GM19351 (cell line): ENCODE data around the gene SLC2A10.
"Not testable (repeated sequence)": the region's sequence is repeated elsewhere in the genome, so short reads cannot be mapped to it uniquely, and the experiment has no call there.

Source experiments
- ATAC-seq: cut with Tn5 transposase; IDR thresholded peaks from one replicate; pipeline ENCODE4 v1.9.1; 2021; ENCODE audit warnings: mild to moderate bottlenecking, moderate library complexity; ENCODE audit not compliant: unreplicated experiment

SLC2A10 gene

DNA sequence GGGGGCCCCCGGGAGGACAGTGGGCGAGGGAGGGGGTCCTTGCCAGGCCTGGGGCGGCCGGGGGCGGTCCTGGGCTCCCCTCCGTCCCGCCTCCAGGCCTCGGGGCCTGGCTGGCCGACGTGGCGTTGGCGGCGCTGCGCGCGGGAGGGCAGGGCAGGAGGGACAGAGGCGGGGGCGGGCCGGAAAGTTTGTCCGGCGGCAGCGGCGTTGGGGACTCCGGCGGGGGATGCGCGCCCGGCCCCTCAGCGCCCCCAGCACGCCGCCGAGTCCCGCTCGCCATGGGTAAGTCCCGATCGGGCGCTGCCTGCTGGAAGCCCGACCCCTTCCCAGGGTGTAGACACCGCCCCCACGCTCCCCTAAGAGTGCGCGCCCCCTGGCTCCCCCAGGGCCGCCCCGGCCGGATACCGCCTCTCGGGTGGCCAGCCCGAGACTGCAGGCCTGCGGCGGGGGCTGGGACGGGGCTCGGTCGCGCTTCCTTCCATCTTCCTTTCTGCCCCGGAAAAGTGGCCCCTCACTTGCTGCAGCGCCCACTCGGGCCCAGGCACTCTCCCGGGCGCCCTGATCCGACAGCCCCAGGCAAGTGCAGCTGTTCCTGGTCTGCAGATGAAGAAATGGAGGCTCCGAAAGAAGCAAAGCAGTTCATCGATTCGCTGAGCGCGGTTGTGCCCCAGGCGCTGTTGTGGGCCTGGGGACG lies at the start of gene SLC2A10:
Gene SLC2A10 (plus strand): TSS at position 191 of the 694 bp plus-strand sequence. CDS start 88 bp downstream, at position 279.
- ATAC-seq: no peak

DNA sequence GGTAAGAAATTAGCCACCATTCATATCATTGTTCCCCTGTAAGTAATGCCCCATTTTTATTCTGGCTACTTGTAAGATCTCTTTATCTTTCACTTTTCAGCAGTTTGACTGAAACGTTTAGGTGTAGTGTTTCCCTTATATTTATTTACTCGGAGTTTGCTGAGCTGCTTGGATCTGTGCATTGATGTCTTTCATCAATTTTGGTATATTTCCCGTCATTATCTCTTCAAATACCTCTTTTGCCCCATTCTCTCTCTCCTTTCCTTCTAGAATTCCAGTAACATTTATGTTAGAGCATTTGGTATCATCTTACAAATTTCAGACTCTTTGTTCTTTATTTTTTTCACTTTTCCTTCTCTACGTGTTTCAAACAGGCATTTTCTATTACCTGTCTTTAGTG lies 49.0 kb upstream of the SLC2A10 start:
- ATAC-seq: no peak

DNA sequence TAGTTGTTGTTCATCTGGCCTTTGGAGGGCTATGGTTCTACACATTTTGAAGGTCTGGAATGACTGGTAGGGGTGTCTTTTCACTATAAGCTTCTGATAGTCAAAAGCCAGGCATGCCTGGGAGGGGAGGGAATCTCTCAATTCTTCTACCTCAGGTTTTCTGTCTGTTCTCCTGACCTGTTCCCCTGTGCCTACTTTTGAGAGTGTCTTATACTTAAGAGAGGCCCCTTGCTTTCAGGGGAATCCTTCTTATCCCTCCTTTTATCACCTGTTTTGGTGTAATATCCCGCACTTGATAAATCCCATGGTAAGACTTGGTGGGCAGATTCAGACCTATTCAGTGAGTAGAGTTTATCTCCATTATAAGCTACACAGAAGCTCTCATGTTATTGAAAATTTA lies 47.8 kb upstream of the SLC2A10 start:
- no peak for ATAC-seq

DNA sequence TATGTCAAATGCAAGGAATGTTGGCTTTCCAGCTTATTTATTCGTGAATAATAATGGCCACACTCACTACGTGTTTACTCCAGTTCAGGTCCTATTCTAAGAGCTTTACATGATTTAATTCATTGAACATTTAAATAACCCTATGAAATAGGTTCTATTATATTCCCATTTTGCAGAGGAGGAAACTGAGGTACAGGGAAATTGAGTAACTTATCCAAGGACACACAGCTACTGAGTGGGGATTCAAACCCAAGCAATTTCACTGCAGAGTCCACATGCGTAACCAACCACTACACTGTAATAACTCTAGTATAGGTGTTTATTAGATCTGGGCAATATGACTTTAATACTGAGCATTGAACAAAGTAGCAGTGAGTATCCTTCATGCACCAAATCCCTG lies 45.9 kb upstream of the SLC2A10 start:
- no peak for ATAC-seq

DNA sequence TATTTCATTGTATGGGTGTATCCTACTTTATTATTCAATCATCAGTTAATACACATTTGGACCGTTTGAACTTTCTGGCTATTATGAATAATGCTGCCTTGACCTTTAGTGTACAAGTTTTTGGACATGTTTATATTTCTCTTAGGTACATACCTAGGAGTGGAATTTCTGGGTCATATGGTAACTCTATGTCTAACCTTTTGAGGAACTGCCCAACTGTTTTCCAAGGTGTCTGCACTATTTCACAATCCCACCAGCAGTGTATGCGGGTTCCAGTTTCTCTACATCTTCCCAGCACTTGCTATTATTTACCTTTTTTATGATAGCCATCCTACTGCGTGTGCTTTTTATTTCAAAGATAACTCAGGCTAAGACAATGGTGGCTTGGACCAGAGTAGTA lies 43.8 kb upstream of the SLC2A10 start:
- no peak for ATAC-seq

DNA sequence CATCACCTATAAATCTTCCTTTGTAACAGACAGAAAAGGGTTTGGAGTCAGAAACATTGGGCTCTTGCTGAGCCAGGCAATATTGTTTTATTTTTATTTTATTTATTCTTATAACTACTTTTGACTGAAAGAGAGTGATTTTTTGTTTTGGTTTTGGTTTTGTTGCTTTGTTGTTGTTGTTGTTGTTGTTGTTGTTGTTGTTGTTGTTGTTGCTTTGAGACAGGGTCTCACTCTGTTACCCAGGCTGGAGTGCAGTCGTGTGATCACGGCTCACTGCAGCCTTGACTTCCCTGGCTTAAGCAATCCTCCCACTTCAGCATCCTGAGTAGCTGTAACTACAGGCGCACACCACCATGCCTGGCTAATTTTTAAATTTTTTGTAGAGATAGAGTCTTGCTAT lies 43.1 kb upstream of the SLC2A10 start:
- ATAC-seq: no peak

DNA sequence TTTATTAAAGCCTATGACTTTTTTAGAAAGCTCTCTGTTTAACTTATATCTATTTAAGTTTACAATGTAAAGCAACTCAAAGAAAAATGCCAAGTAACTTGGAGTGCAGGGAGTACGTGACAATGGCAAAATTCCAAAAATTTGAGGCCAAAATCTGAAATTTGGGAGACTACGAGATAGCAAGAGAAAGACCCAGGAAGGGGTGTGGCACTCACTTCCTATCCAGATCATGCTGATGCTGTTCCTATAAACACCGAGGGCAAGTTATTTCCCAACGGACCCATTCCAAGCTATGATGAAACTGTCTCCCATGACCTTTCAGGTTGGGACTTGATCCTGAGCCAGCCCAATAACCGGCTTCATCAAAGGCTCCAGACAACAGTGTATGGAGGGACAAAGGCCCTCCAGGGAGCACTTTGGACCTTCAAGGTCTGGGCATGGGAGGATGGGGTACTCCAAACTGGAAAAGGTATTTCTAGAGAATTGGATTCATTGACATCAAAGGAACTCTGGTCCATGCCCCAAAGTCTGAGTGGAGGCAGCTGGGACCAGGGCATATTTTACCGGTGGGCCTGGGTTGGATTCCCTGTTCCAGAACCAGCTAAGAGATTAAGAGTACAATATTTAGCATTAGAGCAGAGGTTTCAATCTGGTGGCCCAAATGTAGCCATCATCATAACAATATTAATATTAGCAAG lies 42.5 kb upstream of the SLC2A10 start:
- ATAC-seq: no peak

DNA sequence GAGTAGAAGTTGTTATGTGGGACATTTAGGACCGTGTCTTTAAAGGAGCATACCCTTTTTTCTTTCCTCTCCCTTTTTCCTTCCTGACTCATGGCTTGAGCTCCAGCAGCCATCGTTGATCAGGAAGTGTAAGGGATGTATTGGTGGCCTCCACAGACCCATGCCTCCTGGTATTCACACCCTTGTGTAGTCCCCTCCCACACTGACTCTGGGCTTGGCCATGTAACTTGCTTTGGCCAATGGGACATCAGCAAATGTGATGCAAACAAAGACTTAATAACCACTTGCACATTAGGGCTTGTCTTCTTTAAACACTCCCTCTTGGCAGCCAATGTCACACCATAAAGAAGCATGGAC lies 39.2 kb upstream of the SLC2A10 start:
- no peak for ATAC-seq

DNA sequence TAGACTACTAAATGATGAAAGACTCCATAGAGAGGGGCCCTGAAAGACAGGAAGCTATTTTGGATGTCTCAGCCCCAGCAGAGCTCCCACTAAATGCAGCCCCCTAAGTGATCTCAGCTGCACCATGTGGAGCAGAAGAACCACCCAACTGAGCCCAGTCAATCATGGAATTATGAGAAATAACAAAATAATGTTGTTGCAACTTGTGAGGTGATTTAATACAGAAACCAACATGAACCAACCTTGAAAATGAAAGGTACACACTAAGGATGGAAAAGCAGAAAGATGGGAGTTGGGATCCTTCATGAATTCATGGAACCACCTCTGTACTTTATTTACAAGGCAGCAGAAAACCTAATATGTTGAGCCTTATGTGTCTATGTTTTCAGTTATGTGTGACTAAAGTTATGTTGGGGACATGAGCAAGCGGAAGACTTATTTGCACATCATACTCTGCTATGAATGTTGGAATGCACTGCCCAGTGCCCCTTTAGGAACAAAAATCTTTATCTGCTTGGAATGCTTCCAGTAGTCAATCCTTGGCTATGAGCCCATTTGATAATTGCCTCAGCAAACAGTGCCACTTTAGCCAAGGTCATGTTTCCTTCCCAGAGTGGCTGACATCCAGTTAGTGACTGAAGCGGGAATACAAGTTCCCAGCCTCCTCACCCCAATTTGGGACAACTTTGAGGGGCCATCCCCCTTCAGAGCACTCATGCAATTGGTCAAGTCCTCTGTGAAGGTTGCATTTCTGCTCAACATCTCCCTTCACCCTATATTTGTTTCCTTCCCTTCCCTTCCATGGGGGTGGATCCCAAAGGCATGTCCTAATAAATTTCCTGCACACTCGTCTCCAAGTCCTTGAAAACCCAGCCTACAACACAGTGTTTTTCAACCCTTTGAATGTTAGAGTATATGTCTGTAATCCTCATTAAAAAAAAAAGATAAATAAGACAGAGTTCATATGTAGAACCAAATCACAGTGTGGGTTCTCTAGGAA lies 38.6 kb upstream of the SLC2A10 start:
- ATAC-seq: no peak

DNA sequence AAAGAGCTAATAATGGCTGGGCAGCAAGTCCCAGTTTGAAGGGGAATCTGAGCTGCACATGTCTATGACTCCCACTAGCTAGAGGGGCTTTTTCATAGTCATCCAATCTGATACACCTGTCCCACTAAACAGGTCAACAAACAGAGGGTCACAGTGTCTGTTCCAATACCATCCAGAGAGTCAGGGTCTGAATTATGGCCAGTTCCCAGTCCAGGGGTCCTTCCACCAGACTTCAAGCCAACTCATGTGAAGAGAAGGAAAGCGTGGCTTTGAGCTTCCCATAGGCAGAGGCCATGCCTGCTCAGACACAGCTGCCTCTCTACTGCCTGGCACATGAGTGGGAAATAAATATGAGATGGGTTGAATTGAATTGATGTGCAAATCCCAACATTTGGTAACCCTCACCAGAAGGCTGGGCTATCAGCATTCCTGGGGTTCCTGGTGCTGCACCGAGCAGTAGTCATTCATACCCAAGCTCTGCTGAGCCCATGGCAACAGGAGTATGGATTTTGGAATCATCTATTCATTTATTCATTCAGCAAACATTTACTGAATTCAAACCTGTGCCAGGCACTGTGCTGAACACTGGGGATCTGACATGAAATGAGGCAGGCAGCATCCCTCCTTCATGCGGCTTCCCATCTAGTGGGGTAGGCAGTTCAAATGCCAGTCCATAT lies 37.4 kb upstream of the SLC2A10 start:
- ATAC-seq: no peak

DNA sequence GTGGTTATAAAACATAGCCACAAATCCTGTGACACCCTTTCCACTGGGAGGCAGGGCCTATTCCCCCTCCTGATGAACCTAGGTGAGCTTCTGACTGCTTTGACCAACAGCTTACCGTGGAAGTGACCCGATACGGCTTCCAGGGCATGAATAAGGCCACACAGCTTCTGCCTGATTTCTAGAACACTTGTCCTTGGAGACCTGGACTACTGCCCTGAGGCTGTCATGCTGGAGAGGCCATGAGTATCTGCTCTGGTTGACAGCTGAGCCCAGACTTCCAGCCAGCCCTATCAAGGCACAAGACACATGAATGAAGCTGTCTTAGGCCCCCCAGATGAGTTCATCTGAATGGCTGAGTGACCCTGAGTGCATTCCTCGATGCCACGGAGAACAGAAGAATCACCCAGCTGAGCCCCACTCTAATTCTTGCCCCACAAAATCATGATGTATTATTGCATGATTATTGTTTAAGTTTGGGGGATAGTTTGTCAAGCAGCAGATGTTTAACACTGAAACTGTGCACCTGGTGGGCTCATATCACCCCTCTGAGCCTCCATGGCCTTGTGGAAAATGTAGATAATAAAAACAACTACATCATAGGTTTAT lies 36.8 kb upstream of the SLC2A10 start:
- ATAC-seq: no peak

DNA sequence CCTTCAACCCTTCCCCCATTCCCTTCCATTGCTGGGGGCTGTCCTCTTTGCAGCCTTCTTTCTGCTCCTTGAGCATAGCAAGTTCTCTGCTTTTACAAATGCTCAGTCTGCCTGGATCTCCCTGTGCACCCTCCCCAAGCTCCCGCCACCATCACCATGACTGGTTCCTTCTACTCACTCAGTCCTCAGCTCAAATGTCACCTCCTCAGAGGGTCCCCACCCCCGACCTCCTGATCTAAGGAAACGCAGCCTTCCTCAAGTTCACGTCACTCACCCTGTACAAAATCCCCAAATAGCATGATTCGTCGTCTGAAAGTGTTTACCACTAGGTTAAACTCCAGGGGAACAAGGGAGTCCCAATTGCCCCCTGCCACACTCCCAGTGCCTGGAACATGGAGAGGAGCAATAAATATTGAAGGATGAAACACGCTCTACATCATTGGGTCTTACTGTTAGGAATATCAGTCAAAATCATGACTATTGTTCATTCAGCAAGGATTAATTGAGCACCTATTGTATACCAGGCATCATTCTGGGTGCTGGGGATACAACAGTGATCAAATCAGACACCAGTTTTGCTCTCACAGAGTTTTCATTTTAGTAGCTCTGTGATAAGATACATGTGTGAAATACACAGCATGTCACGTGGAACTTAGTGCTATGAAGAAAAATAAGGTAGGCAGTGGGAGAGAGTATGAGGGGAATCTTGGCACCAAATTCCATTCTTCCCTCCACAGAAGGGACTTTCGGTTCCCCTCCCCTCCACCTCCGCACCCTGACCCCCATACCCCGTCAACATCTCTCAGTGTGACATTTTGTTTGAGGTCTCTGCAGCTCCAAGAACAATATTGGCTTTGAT lies 35.8 kb upstream of the SLC2A10 start:
- no peak for ATAC-seq

DNA sequence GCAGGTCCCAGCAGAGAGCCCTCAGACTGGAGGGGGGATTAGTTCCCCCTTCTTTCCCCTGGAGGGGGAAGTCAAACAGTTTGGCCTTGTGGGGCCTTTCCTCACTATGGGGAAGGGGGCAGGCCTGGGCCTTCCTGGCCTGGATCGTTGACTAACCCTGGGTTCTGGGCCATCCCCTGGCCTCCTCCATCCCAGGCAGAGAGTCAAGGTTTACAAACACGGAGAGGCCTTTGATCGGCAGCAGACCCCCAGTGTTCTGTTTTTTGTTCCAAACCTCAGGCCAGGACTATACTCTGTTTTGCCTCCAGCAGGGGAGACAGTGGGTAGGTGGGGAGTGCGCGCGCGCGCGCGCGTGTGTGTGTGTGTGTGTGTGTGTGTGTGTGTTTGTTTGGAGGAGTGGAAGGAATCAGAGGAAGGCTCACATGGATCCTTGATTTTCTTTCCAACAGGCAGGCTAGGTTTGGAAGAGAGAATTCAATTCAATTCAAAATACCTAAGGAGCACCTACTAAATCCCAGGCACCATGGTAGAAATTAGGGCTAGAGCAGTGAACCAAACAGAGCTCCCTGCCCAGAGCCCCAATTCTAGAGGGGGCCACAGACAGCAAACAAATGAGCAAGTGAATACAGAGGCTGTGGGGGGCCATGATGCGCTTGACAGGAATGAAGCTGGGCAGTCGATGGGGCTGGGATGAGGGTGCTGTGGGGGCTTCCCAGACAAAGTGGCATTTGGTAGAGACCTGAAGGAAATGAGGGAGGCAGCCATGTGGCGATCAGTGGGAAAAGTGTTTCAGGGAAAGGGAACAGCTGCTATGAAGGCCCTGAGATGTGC lies 35.0 kb upstream of the SLC2A10 start:
- no peak for ATAC-seq

DNA sequence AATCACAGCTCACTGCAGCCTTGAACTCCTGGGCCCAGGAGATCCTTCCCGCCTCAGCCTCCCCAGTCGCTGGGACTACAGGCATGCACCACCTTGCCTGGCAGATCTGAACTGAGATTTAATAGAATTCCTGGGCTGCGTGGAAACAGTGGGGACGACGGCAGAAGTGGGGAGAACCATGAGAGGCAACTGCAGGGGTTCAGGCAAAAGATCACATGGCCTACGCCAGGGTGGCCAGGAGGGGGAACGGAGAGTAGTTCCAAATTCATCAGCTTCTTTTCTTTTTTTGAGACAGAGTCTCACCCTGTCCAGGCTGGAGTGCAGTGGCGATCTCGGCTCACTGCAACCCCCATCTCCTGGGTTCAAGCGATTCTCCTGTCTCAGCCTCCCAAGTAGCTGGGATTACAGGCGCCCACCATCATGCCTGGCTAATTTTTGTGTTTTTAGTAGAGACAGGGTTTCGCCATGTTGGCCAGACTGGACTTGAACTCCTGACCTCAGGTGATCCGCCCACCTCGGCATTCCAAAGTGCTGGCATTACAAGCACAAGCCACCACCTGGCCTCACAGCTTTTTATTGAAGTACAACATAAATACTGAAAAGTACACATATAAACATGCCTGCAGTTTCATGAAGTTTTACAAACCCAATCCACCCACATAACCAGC lies 32.7 kb upstream of the SLC2A10 start:
- ATAC-seq: not testable (repeated sequence)

DNA sequence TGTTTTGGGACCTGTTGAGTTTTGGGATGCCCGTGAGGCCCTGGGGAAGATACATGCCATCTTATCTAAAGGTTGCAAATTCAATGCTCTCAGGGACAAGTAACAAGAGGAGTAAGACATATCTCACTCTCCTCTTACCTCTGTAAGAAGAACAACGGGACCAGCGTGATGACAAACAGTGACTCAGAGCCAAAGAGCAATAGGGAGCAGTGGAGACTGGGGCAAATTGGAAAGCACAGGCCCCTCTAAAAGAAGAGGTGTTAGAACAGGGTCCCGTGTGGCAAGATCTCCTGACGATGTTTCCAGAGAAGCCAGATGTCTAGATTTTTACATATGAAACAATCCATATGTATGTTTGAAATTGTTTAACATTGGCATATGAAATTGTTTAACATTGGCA lies 31.8 kb upstream of the SLC2A10 start:
- no peak for ATAC-seq

DNA sequence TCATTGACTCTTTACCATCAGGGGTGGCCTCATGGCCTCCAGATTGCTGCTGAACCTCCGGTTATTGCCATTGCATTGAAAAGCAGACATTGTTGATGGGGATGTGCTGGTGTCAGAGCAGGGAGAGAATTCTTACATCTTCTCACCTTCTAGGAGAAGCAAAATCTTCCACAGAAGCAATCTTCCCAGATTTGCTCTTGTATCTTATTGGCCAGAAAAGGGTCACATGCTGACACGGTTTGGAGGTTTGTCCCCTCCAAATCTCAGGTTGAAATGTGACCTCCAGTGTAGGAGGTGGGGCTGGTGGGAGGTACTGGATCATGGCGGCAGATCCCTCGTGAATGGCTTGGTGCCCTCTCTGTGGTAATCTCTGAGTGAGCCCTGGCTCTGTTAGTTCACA lies 30.9 kb upstream of the SLC2A10 start:
- no peak for ATAC-seq

DNA sequence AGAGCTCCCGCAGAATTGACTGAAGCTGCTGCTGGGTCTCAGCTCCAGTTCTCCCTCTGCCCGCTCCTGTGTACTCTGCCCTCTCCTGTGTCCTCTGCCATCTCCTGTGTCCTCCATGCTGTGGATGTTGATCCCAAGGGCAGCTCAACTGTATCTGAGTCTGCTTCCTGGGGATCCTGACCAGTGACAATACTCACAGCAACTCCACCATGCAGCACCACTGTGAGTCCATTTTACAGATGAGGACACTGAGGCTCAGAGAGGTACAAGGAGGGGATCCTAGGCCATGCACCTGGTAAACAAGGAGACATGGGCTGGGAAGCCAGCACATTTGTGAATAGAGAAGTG lies 28.8 kb upstream of the SLC2A10 start:
- ATAC-seq: no peak
